HCT116 (cell line): Measurements from ENCODE around the gene PLA2G1B.

ENCODE experiments used
- POLR2A ChIP-seq: IDR thresholded peaks from 2 replicates; pipeline ENCODE4 v1.7.0; 2011; ENCODE audit warnings: borderline replicate concordance; ENCODE audit not compliant: insufficient read depth, insufficient read length; ENCODE audit errors: extremely low read depth
- YY1 ChIP-seq: IDR thresholded peaks from 2 replicates; pipeline ENCODE4 v1.6.1; 2011; ENCODE audit warnings: low read length, low read depth, moderate library complexity, mild to moderate bottlenecking; ENCODE audit not compliant: insufficient replicate concordance; ENCODE audit errors: extremely low read depth
- TF ChIP-seq, protein P1 (sequence below), 3 experiments: fragments of 200-600 bp in 1 of 3; sonication (generic) in 1 of 3; IDR thresholded peaks in 2 of 3; conservative IDR thresholded peaks in 1 of 3; 2 replicates each; pipeline ENCODE4 v1.5.1; 2012 to 2017; ENCODE audit warnings: low read depth in 2 of 3, low read length in 2 of 3, antibody characterized with exemption in 1 of 3, borderline replicate concordance in 1 of 3, control low read depth in 1 of 3, mild to moderate bottlenecking in 1 of 3, mixed read lengths in 1 of 3, mixed run types in 1 of 3, moderate library complexity in 1 of 3; ENCODE audit not compliant: insufficient read depth in 1 of 3
- TF ChIP-seq, protein P2 (sequence below): IDR thresholded peaks from 2 replicates; pipeline ENCODE4 v1.6.1; 2012
- TF ChIP-seq, protein P3 (sequence below): IDR thresholded peaks from 2 replicates; pipeline ENCODE4 v1.6.1; 2012; ENCODE audit warnings: low read depth

DNA sequence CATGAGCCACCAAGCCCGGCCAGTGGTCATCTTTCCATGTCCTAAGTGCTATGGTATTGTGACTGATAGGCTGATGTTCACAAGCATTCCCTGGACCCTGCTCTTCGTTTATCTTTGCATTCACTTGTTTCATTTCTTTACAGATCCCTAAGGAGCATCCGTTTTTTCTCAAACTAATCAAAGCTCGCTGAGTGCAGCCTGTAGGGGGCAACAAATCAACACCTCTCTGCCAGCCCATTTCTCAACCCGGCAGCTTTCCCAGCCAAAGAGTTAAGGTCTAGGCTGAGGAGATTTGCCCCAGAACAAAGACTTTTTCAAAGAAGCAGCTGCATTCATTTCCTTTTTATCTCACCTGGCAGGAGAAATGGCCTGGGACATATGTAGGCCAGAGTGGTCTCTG is 13.4 kb downstream of the PLA2G1B start:
- TF ChIP-seq, protein P1, sequence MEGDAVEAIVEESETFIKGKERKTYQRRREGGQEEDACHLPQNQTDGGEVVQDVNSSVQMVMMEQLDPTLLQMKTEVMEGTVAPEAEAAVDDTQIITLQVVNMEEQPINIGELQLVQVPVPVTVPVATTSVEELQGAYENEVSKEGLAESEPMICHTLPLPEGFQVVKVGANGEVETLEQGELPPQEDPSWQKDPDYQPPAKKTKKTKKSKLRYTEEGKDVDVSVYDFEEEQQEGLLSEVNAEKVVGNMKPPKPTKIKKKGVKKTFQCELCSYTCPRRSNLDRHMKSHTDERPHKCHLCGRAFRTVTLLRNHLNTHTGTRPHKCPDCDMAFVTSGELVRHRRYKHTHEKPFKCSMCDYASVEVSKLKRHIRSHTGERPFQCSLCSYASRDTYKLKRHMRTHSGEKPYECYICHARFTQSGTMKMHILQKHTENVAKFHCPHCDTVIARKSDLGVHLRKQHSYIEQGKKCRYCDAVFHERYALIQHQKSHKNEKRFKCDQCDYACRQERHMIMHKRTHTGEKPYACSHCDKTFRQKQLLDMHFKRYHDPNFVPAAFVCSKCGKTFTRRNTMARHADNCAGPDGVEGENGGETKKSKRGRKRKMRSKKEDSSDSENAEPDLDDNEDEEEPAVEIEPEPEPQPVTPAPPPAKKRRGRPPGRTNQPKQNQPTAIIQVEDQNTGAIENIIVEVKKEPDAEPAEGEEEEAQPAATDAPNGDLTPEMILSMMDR (IDR thresholded peaks at IDR 0.05 in 2 of 3, conservative IDR thresholded peaks at IDR 0.05 in 1 of 3; ENCODE audit: borderline replicate concordance in 1 of 3, insufficient read depth in 1 of 3, low read depth in 2 of 3, low read length in 2 of 3) = peak; percentile 41 to 75 (median 71); a peak in 5 of 6 replicates
- TF ChIP-seq, protein P2, sequence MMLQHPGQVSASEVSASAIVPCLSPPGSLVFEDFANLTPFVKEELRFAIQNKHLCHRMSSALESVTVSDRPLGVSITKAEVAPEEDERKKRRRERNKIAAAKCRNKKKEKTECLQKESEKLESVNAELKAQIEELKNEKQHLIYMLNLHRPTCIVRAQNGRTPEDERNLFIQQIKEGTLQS = no peak
- TF ChIP-seq POLR2A (no peak), YY1 (no peak)
- TF ChIP-seq, protein P3, sequence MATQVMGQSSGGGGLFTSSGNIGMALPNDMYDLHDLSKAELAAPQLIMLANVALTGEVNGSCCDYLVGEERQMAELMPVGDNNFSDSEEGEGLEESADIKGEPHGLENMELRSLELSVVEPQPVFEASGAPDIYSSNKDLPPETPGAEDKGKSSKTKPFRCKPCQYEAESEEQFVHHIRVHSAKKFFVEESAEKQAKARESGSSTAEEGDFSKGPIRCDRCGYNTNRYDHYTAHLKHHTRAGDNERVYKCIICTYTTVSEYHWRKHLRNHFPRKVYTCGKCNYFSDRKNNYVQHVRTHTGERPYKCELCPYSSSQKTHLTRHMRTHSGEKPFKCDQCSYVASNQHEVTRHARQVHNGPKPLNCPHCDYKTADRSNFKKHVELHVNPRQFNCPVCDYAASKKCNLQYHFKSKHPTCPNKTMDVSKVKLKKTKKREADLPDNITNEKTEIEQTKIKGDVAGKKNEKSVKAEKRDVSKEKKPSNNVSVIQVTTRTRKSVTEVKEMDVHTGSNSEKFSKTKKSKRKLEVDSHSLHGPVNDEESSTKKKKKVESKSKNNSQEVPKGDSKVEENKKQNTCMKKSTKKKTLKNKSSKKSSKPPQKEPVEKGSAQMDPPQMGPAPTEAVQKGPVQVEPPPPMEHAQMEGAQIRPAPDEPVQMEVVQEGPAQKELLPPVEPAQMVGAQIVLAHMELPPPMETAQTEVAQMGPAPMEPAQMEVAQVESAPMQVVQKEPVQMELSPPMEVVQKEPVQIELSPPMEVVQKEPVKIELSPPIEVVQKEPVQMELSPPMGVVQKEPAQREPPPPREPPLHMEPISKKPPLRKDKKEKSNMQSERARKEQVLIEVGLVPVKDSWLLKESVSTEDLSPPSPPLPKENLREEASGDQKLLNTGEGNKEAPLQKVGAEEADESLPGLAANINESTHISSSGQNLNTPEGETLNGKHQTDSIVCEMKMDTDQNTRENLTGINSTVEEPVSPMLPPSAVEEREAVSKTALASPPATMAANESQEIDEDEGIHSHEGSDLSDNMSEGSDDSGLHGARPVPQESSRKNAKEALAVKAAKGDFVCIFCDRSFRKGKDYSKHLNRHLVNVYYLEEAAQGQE = no peak
